ENCODE data around the gene ARHGAP42.

Gene ARHGAP42

GRCh38 chr11:100801225-100801999, 114.3 kb downstream of the ARHGAP42 start:
- no peak overlapping the region for H3K4me3 ChIP-seq (replicated peaks; ENCODE audit: insufficient read depth, low read length)
- no peak overlapping the region for H3K27ac ChIP-seq (replicated peaks)
- TF ChIP-seq REST (IDR thresholded peaks at IDR 0.05; ENCODE audit: insufficient replicate concordance, low read depth): no peak
- no peak for TF ChIP-seq GABPA (IDR thresholded peaks at IDR 0.05; ENCODE audit: low read depth)
- TF ChIP-seq SPI1 (IDR thresholded peaks at IDR 0.05; ENCODE audit: borderline replicate concordance, low read depth): no peak
- no peak for TF ChIP-seq POLR2AphosphoS5 (IDR thresholded peaks at IDR 0.05; ENCODE audit: low read depth)
- TF ChIP-seq CTCF (IDR thresholded peaks at IDR 0.05; ENCODE audit: insufficient read depth, low read length): no peak
- DNase-seq (ENCODE audit: low read depth in 1 of 2, low spot score in 1 of 2): no peak
- H3K27me3 ChIP-seq (ENCODE audit: insufficient read depth, poor library complexity, severe bottlenecking): no peaks in the 10 kb centered on the region

- H3K27ac ChIP-seq (replicated peaks): no peak overlapping the region
- H3K27me3 ChIP-seq (ENCODE audit: insufficient read depth, poor library complexity, severe bottlenecking): no peaks in the 10 kb centered on the region
- H3K4me3 ChIP-seq (replicated peaks; ENCODE audit: insufficient read depth, low read length): no peak overlapping the region
- TF ChIP-seq GABPA (IDR thresholded peaks at IDR 0.05; ENCODE audit: low read depth): no peak
- TF ChIP-seq CTCF (IDR thresholded peaks at IDR 0.05; ENCODE audit: insufficient read depth, low read length): no peak
- no peak for TF ChIP-seq POLR2AphosphoS5 (IDR thresholded peaks at IDR 0.05; ENCODE audit: low read depth)
- TF ChIP-seq SPI1 (IDR thresholded peaks at IDR 0.05; ENCODE audit: borderline replicate concordance, low read depth): no peak
- no peak for TF ChIP-seq REST (IDR thresholded peaks at IDR 0.05; ENCODE audit: insufficient replicate concordance, low read depth)
- DNase-seq (ENCODE audit: low read depth in 1 of 2, low spot score in 1 of 2): no peak
Measured at GRCh38 chr11:100805506-100806199, 118.6 kb downstream of the ARHGAP42 start.

- no peak for DNase-seq (ENCODE audit: low read depth in 1 of 2, low spot score in 1 of 2)
- TF ChIP-seq POLR2AphosphoS5 (IDR thresholded peaks at IDR 0.05; ENCODE audit: low read depth) (no peak), GABPA (IDR thresholded peaks at IDR 0.05; ENCODE audit: low read depth) (no peak), CTCF (IDR thresholded peaks at IDR 0.05; ENCODE audit: insufficient read depth, low read length) (no peak), SPI1 (IDR thresholded peaks at IDR 0.05; ENCODE audit: borderline replicate concordance, low read depth) (no peak), REST (IDR thresholded peaks at IDR 0.05; ENCODE audit: insufficient replicate concordance, low read depth) (no peak)
- Histone ChIP-seq H3K27ac (replicated peaks) (no peak overlapping the region), H3K27me3 (ENCODE audit: insufficient read depth, poor library complexity, severe bottlenecking) (no peaks in the 10 kb centered on the region), H3K4me3 (replicated peaks; ENCODE audit: insufficient read depth, low read length) (no peak overlapping the region)
Measured at GRCh38 chr11:100806296-100806695, 119.2 kb downstream of the ARHGAP42 start.

Data from HL-60 (cell line).